GM12878 (cell line): Measurements from ENCODE around the gene CMTM3. TPM values are rescaled to one million over a fixed set of nuclear protein-coding genes. Genes with fewer than 3 reads are reported as not detected.

ENCODE experiments used
- ATAC-seq: fragments of 200-7000 bp; cut with Tn5 transposase; 3 replicates; pipeline ENCODE4 v1.9.1; 2020; ENCODE audit warnings: mild to moderate bottlenecking, moderate library complexity
- BruUV-seq: library from RNA; stranded (reverse); fragments of 400-500 nt; replicated peaks from 2 replicates; lab custom pipeline; 2021; lab: Mats Ljungman, UMichigan
- CTCF ChIA-PET: fragments of 300-600 bp; sonication (Branson Sonifier 250); formaldehyde crosslinking; extraction: SDS; loops from one replicate; lab custom pipeline; 2021; ENCODE audit warnings: inconsistent platforms; lab: Yijun Ruan, JAX
- POLR2A ChIA-PET: fragments of 350-600 bp; formaldehyde crosslinking; extraction: SDS; loops from one replicate; lab custom pipeline; 2021; ENCODE audit warnings: inconsistent platforms; lab: Charles Lee
- RAD21 ChIA-PET: fragments of 300-600 bp; sonication (Branson Sonifier 250); formaldehyde crosslinking; loops from one replicate; lab custom pipeline; 2023; ENCODE audit warnings: antibody characterized with exemption; ENCODE audit not compliant: unreplicated experiment; lab: Charles Lee
- SMC1A ChIA-PET: fragments of 300-600 bp; sonication (Branson Sonifier 250); formaldehyde crosslinking; loops from one replicate; lab custom pipeline; 2023; ENCODE audit not compliant: unreplicated experiment, uncharacterized antibody; lab: Charles Lee
- DNase-seq: peaks from one replicate; pipeline ENCODE4 v3.0.0-alpha.2; 2011; ENCODE audit warnings: low read depth, low spot score
- FAIRE-seq: peaks from 3 replicates; lab custom pipeline; 2011; peaks lifted over from hg19 to GRCh38; lab: Jason Lieb, UNC
- H2AFZ ChIP-seq: 2 replicates; pipeline ENCODE4 v1.6.0; 2011; ENCODE audit warnings: low read depth, low read length, control low read depth; ENCODE audit not compliant: control insufficient read depth
- H3K27ac ChIP-seq: 2 replicates; pipeline ENCODE4 v1.5.1; 2011; ENCODE audit warnings: control low read depth; ENCODE audit not compliant: control insufficient read depth, insufficient read depth
- H3K27me3 ChIP-seq, 2 experiments: replicated peaks in 1 of 2; 2 replicates each; pipeline versions ENCODE4 v1.6.0 to v1.6.1; 2011; ENCODE audit warnings: low read length in 1 of 2; ENCODE audit not compliant: control insufficient read depth in 2 of 2, insufficient read depth in 2 of 2
- H3K36me3 ChIP-seq, 2 experiments: 2 replicates each; pipeline ENCODE4 v1.5.1; 2011; ENCODE audit warnings: low read length in 1 of 2; ENCODE audit not compliant: control insufficient read depth in 2 of 2, insufficient read depth in 2 of 2
- H3K4me1 ChIP-seq: 2 replicates; pipeline ENCODE4 v1.6.1; 2011; ENCODE audit warnings: mild to moderate bottlenecking, low read length, moderate library complexity, mixed read lengths; ENCODE audit not compliant: control insufficient read depth, insufficient read depth
- H3K4me2 ChIP-seq: 2 replicates; pipeline ENCODE4 v1.6.0; 2011; ENCODE audit warnings: control low read depth; ENCODE audit not compliant: control insufficient read depth, insufficient read depth
- H3K4me3 ChIP-seq: fragments of 200-600 bp; sonication (generic); 2 replicates; pipeline ENCODE4 v1.5.1; 2016
- H3K79me2 ChIP-seq: 2 replicates; pipeline ENCODE4 v1.6.0; 2011; ENCODE audit warnings: low read length; ENCODE audit not compliant: control insufficient read depth, insufficient read depth
- H3K9ac ChIP-seq: 2 replicates; pipeline ENCODE4 v1.8.0; 2011; ENCODE audit warnings: low read length, control low read depth, mixed read lengths; ENCODE audit not compliant: control insufficient read depth, insufficient read depth
- H3K9me3 ChIP-seq: replicated peaks from 3 replicates; pipeline ENCODE4 v1.5.1; 2011; ENCODE audit warnings: mild to moderate bottlenecking, low read length; ENCODE audit not compliant: control insufficient read depth, insufficient read depth
- H4K20me1 ChIP-seq: 2 replicates; pipeline ENCODE4 v1.6.0; 2011; ENCODE audit not compliant: control insufficient read depth, insufficient read depth
- BCLAF1 ChIP-seq: fragments of 450-650 bp; IDR thresholded peaks from 2 replicates; pipeline ENCODE4 v1.6.1; 2017; ENCODE audit warnings: antibody characterized with exemption, mild to moderate bottlenecking, moderate library complexity
- ELK1 ChIP-seq: IDR thresholded peaks from 2 replicates; pipeline ENCODE4 v1.6.1; 2012; ENCODE audit warnings: low read depth, low read length, improper control_type of control experiment
- NFIC ChIP-seq: IDR thresholded peaks from 2 replicates; pipeline ENCODE4 v1.6.1; 2012; ENCODE audit warnings: low read depth, mild to moderate bottlenecking, inconsistent platforms, low read length, moderate library complexity
- PML ChIP-seq: IDR thresholded peaks from 2 replicates; pipeline ENCODE4 v1.6.1; 2012; ENCODE audit warnings: low read length, inconsistent platforms
- RUNX3 ChIP-seq: IDR thresholded peaks from 2 replicates; pipeline ENCODE4 v1.6.1; 2012; ENCODE audit warnings: low read length, inconsistent platforms
- SMAD1 ChIP-seq: fragments of 450-650 bp; IDR thresholded peaks from 2 replicates; pipeline ENCODE4 v1.6.1; 2018; ENCODE audit warnings: mild to moderate bottlenecking, low read depth; ENCODE audit not compliant: partially characterized antibody
- SP1 ChIP-seq: IDR thresholded peaks from one replicate; pipeline ENCODE4 v1.6.1; 2011; ENCODE audit warnings: low read depth, low read length
- TCF7 ChIP-seq: IDR thresholded peaks from 2 replicates; pipeline ENCODE4 v1.6.1; 2014; ENCODE audit warnings: antibody characterized with exemption, borderline replicate concordance
- ZBTB4 ChIP-seq: fragments of 450-650 bp; formaldehyde crosslinking; IDR thresholded peaks from 2 replicates; pipeline ENCODE4 v1.4.0; 2022; ENCODE audit warnings: mild to moderate bottlenecking, moderate library complexity
- ZBTB40 ChIP-seq: fragments of 450-650 bp; IDR thresholded peaks from 2 replicates; pipeline ENCODE4 v1.6.1; 2016; ENCODE audit warnings: mild to moderate bottlenecking, moderate library complexity, borderline replicate concordance
- ZZZ3 ChIP-seq: IDR thresholded peaks from 2 replicates; pipeline ENCODE4 v1.6.1; 2011; ENCODE audit warnings: low read depth; ENCODE audit not compliant: control insufficient read depth, insufficient read length
- WGBS: methylation state at CpG from one replicate; pipeline ENCODE4 v1.1.6; 2016; ENCODE audit warnings: low lambda C conversion rate; ENCODE audit not compliant: insufficient replicate concordance, insufficient coverage; ENCODE audit errors: missing lambda C conversion rate; 5-methylcytosine and 5-hydroxymethylcytosine counted together
- in situ Hi-C: fragments of 300-500 bp; cut with MboI; formaldehyde crosslinking; loops from 9 replicates; pipeline ENCODE4 v1.14.3; 2018; ENCODE audit warnings: mixed read lengths
- intact Hi-C: fragments of 100-400 bp; cut with micrococcal nuclease; formaldehyde crosslinking; loops from one replicate; pipeline ENCODE4 v1.14.2; 2022; ENCODE audit not compliant: unreplicated experiment
- polyA plus RNA-seq, 11 experiments: library from polyadenylated mRNA; depleted of rRNA in 4 of 11; unstranded in 6 of 11; stranded (reverse) in 5 of 11; fragments of >200 nt; fragmentation: Nextera tagmentation in 4 of 11; fragmentation: Illumina TruSeq in 1 of 11; extraction: Ambion mirVana in 4 of 11; extraction: Trizol in 1 of 11; gene quantifications; 1 replicate in 1 of 11; 2 replicates in 10 of 11; pipeline versions ENCODE4 v1.2.1 to v1.2.3, GENCODE V29; 2011 to 2016; ENCODE audit warnings: inconsistent platforms in 2 of 11, missing spikeins in 2 of 11, low read depth in 1 of 11
- total RNA-seq, 4 experiments: library from RNA; depleted of rRNA in 3 of 4; stranded (reverse); fragments of >200 nt in 3 of 4; fragmentation: Illumina TruSeq in 1 of 4; extraction: Trizol in 1 of 4; gene quantifications; 2 replicates each; pipeline versions ENCODE4 v1.2.1 to v1.2.3, GENCODE V29; 2013 to 2021

Gene CMTM3
- total and polyA plus RNA-seq, 10 of the 15 experiments (the other 5 are each of a cell fraction or from before 2014, with no cell fraction given): 5.4 to 47.4 (median 28.6) TPM

GRCh38 chr16:66591018-66591417 is 13.5 kb upstream of the CMTM3 start:
- 84% methylated on average over 4 of the region's 4 CpGs for WGBS

More at GRCh38 chr16:66591018-66591417, 13.5 kb upstream of the CMTM3 start:
- peaks cover 4% of the 10 kb centered on the region for H3K4me1 ChIP-seq
- H3K36me3 ChIP-seq: no peaks in the 10 kb centered on the region
- no peak for ATAC-seq
- TF ChIP-seq NFIC: no peak
- no peak for TF ChIP-seq ZZZ3
- TF ChIP-seq TCF7: no peak
- no peak for TF ChIP-seq ZBTB40
- no peak for TF ChIP-seq PML
- TF ChIP-seq BCLAF1: no peak
- TF ChIP-seq SP1: no peak
- no peak for TF ChIP-seq ELK1
- TF ChIP-seq RUNX3: no peak
- TF ChIP-seq SMAD1: no peak
- TF ChIP-seq ZBTB4 (CRISPR knock-in tag): no peak
- no peaks in the 10 kb centered on the region for H4K20me1 ChIP-seq
- ChIA-PET SMC1A (interaction anchor here (0.7 to 2.6 kb wide), 14 partner anchors 8 to 234 kb away, joined by 3 to 30 read pairs (median 6); partner anchors contain the start of genes CKLF and CMTM3), RAD21 (interaction anchor here (0.9 to 3.1 kb wide), 10 partner anchors 13 to 185 kb away, joined by 3 to 51 read pairs (median 8); partner anchors contain the start of genes CKLF and CMTM3), POLR2A (interaction anchor here (2.0 kb wide), 1 partner anchor 13 kb away, joined by 4 read pairs; no protein-coding TSS in a partner anchor), CTCF (interaction anchor here (0.6 to 3.1 kb wide), 21 partner anchors 8 to 277 kb away, joined by 3 to 61 read pairs (median 7); partner anchors contain the start of gene CMTM3)
- H3K4me2 ChIP-seq: no peak overlapping the region
- no peak overlapping the region for H3K9ac ChIP-seq
- H3K4me3 ChIP-seq: no peak overlapping the region
- in situ Hi-C loops: no loop called here
- no peak overlapping the region for H3K27ac ChIP-seq
- no peak overlapping the region for H2AFZ ChIP-seq
- H3K9me3 ChIP-seq: no peaks in the 10 kb centered on the region; the same call in 2 of the 3 replicates
- FAIRE-seq: no peak
- peaks cover 0 to 4% of the 10 kb centered on the region in 2 experiments; a peak in 1 of 4 replicates for H3K27me3 ChIP-seq
- DNase-seq: no peak
- H3K79me2 ChIP-seq: no peaks in the 10 kb centered on the region
- no TSS peak for BruUV-seq
- intact Hi-C loops: no loop called here
